SKM-1 treated with dmso at 0.1 percent for 144 hours (cell line): ENCODE data around the gene ATP2C2.

ENCODE experiments used
- DNase-seq: peaks from one replicate; lab custom pipeline; 2025; ENCODE audit not compliant: unreplicated experiment; lab: John Stamatoyannopoulos, UW

Gene ATP2C2

GRCh38 chr16:84361546-84361945 lies 6.8 kb upstream of the ATP2C2 start:
- DNase-seq = no peak

- DNase-seq = no peak
These were observed 5.8 kb upstream of the ATP2C2 start for GRCh38 chr16:84362471-84362941.

DNA sequence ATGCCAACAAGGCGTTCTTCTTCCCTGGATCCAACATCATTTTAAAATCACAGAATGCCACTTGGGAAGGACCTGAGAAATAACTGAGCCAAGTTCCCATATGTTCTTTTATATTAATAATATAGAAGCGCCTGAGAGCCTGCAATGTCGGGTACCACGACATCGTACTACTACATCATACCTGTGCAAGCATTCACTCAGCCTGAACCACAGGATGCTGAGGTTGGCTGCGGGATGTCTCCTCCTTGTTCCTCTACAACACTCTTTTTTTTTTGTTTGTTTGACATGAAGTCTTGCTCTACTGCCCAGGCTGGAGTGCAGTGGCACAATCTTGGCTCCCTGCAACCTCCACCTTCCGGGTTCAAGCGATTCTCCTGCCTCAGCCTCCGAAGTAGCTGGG lies 2.1 kb upstream of the ATP2C2 start:
- DNase-seq = no peak

GRCh38 chr16:84367297-84367680 lies 1.0 kb upstream of the ATP2C2 start:
- DNase-seq = peak; percentile 12

- no peak for DNase-seq
These were observed 509 bp upstream of the ATP2C2 start for GRCh38 chr16:84367750-84368307.

DNA sequence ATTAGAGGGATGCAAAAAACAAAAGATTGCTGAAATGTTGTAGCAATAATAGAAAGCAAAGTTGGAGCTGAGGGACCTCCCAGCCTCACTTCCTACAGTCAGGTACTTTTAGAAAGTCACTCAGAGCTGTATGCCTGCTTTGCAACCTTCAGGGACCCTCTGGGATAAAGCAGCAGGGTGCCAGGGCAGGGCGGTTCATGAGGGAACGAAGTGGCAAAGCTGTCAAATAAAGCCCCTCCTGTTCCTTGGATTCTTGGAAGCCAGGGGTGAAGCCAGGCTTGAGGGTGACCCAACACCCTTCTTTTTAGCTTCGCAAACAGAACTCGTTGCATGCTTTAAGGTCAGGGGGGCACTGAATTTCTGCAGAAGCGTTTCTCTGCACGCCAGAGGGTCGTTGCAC lies 767 bp downstream of the ATP2C2 start:
- DNase-seq = no peak

DNA sequence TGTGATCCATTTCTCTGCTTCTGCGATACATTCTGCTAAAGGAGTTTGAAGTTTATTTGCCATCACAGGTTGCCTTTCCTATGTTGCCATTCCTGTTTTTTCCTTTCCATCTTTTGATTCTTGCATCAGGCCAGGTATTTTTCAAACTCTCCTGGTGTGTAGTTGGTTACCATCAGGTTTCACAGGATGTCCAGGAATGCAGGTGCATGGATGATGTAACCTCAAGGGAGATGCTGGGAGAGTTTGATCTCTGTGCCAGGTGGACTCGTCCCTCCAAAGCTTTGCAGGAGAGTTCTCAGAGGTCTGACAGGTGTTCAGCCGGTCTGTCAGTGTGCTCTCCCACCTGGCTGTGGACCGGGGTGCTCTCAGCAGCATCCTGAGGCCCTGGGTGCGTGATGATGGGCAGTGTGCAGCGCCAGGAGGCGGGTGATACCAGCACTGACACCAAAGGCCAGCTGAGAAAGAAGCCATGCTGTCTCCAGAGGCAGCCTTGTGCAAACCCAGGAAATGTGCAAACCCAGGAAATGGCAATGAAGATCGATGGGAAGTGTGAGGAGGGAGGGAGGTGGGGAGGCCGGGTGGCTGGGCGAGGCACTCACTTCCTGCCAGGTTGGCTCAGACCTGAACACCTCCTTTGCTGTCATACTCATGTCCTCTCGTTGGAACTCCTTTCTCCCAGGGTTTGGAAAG lies 1.7 kb downstream of the ATP2C2 start:
- DNase-seq = peak; percentile 39

GRCh38 chr16:84370723-84371552 lies 2.6 kb downstream of the ATP2C2 start:
- no peak for DNase-seq

- no peak for DNase-seq
These were observed 3.2 kb downstream of the ATP2C2 start for GRCh38 chr16:84371553-84371865.

GRCh38 chr16:84373907-84374489 lies 5.7 kb downstream of the ATP2C2 start:
- DNase-seq = no peak

GRCh38 chr16:84378099-84378498 lies 9.8 kb downstream of the ATP2C2 start:
- no peak for DNase-seq

- DNase-seq = no peak
These were observed 10.2 kb downstream of the ATP2C2 start for GRCh38 chr16:84378567-84378966.

- no peak for DNase-seq
These were observed 10.8 kb downstream of the ATP2C2 start for GRCh38 chr16:84379008-84379708.

DNA sequence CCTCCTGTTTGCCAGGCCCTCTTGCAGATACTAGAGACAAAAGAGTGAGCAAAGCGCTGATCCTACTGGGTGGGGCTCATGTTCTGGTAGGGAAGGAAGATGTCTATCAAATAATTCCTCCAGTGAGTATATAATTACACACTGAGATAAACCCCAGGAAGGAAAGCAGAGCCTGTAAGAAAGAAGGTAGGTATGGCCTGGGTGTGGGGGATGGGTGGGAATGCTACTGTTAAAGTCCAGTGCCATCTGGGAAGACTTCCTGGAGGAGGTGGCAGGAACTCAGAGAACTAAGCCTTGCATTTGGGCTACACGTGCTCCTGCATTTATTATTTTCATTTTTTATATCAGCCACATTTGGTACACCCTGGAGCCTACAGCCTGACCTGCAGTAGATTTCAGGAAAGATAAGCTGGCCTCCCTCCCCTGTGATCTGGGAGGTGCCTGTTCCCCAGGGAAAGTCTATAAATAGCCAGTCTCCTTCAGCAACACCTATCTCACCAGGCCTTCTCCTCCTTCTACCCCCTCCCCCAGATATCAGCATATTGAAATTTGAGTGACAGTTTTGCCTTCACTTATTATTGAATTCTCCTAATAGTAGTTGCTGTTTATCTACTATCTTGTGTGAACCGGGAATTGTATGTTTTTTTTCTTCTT lies 11.5 kb downstream of the ATP2C2 start:
- DNase-seq = no peak

- DNase-seq = peak; percentile 70
These were observed 12.1 kb downstream of the ATP2C2 start for GRCh38 chr16:84380405-84380804.

GRCh38 chr16:84382396-84382795 lies 14.1 kb downstream of the ATP2C2 start:
- no peak for DNase-seq

GRCh38 chr16:84383106-84383505 lies 14.8 kb downstream of the ATP2C2 start:
- no peak for DNase-seq

- DNase-seq = no peak
These were observed 17.7 kb downstream of the ATP2C2 start for GRCh38 chr16:84386047-84386446.

GRCh38 chr16:84387021-84387420 lies 18.7 kb downstream of the ATP2C2 start:
- no peak for DNase-seq

- no peak for DNase-seq
These were observed 21.9 kb downstream of the ATP2C2 start for GRCh38 chr16:84390131-84390785.
